Effector memory CD8-positive, alpha-beta T cell (primary cell): Measurements from ENCODE around the gene RBM19.
"Not testable (repeated sequence)": the region's sequence is repeated elsewhere in the genome, so short reads cannot be mapped to it uniquely, and the experiment has no call there.

Experiments used
- ATAC-seq: fragments of 150-1000 bp; cut with Tn5 transposase; replicated peaks from 2 replicates; pipeline ENCODE4 v1.10.0; 2021; ENCODE audit warnings: mild to moderate bottlenecking, moderate library complexity
- DNase-seq, 3 experiments: peaks; one replicate each; pipeline ENCODE4 v3.0.0; 2021
- H3K27ac Mint-ChIP-seq, 2 donors: one replicate each; pipeline ENCODE4 v1.8.0; 2022; ENCODE audit warnings: mild to moderate bottlenecking in 2 of 2, mixed read lengths in 2 of 2, moderate library complexity in 2 of 2
- H3K27me3 Mint-ChIP-seq, 2 donors: one replicate each; pipeline ENCODE4 v1.8.0; 2022; ENCODE audit warnings: mixed read lengths in 2 of 2
- H3K36me3 Mint-ChIP-seq: one replicate; pipeline ENCODE4 v1.8.0; 2022; ENCODE audit warnings: mild to moderate bottlenecking, moderate library complexity, mixed read lengths; ENCODE audit not compliant: insufficient read depth
- H3K4me1 Mint-ChIP-seq, 2 donors: one replicate each; pipeline ENCODE4 v1.8.0; 2022; ENCODE audit warnings: low read depth in 2 of 2, mixed read lengths in 2 of 2
- H3K4me3 Mint-ChIP-seq, 2 donors: one replicate each; pipeline ENCODE4 v1.8.0; 2022; ENCODE audit warnings: mild to moderate bottlenecking in 2 of 2, mixed read lengths in 2 of 2, moderate library complexity in 2 of 2
- H3K9me3 Mint-ChIP-seq, 2 donors: one replicate each; pipeline ENCODE4 v1.8.0; 2022; ENCODE audit warnings: mixed read lengths in 2 of 2

Gene RBM19

GRCh38 chr12:113996026-113996425 lies 29.9 kb upstream of the RBM19 start:
- no peak for ATAC-seq
- peaks cover 0 to 1% of the 10 kb centered on the region in 2 donors for H3K4me1 Mint-ChIP-seq
- H3K27me3 Mint-ChIP-seq: peaks cover 48 to 86% of the 10 kb centered on the region in 2 donors
- H3K27ac Mint-ChIP-seq: no peak overlapping the region
- no peaks in the 10 kb centered on the region for H3K9me3 Mint-ChIP-seq
- no peak overlapping the region for H3K4me3 Mint-ChIP-seq
- DNase-seq: no peak
- peaks cover 3% of the 10 kb centered on the region for H3K36me3 Mint-ChIP-seq

- peaks cover 0 to 3% of the 10 kb centered on the region in 2 donors for H3K4me1 Mint-ChIP-seq
- no peaks in the 10 kb centered on the region for H3K9me3 Mint-ChIP-seq
- DNase-seq (no peak), ATAC-seq (no peak)
- no peak overlapping the region for H3K27ac Mint-ChIP-seq
- H3K36me3 Mint-ChIP-seq: peaks cover 3% of the 10 kb centered on the region
- no peak overlapping the region for H3K4me3 Mint-ChIP-seq
- H3K27me3 Mint-ChIP-seq: peaks cover 42 to 78% of the 10 kb centered on the region in 2 donors
Measured at GRCh38 chr12:113994051-113994450, 27.9 kb upstream of the RBM19 start.

- peaks cover 43 to 83% of the 10 kb centered on the region in 2 donors for H3K27me3 Mint-ChIP-seq
- H3K27ac Mint-ChIP-seq, H3K4me3 Mint-ChIP-seq, H3K4me1 Mint-ChIP-seq, DNase-seq, H3K9me3 Mint-ChIP-seq, H3K36me3 Mint-ChIP-seq, ATAC-seq: not testable (repeated sequence)
Measured at GRCh38 chr12:113992751-113993150, 26.6 kb upstream of the RBM19 start.

GRCh38 chr12:113991224-113992044 lies 25.3 kb upstream of the RBM19 start:
- Mint-ChIP-seq H3K36me3 (peaks cover 3% of the 10 kb centered on the region), H3K4me1 (peaks cover 0 to 3% of the 10 kb centered on the region in 2 donors), H3K4me3 (no peak overlapping the region), H3K9me3 (no peaks in the 10 kb centered on the region), H3K27me3 (peaks cover 43 to 81% of the 10 kb centered on the region in 2 donors), H3K27ac (no peak overlapping the region)
- ATAC-seq (no peak), DNase-seq (no peak)

- DNase-seq (no peak), ATAC-seq (no peak)
- Mint-ChIP-seq H3K27ac (no peak overlapping the region), H3K9me3 (no peaks in the 10 kb centered on the region), H3K36me3 (peaks cover 3% of the 10 kb centered on the region), H3K4me3 (no peak overlapping the region), H3K4me1 (peaks cover 0 to 1% of the 10 kb centered on the region in 2 donors), H3K27me3 (peaks cover 44 to 76% of the 10 kb centered on the region in 2 donors)
Measured at GRCh38 chr12:113990250-113991223, 24.4 kb upstream of the RBM19 start.

- Mint-ChIP-seq H3K4me3 (no peak overlapping the region), H3K27ac (no peak overlapping the region), H3K9me3 (no peaks in the 10 kb centered on the region), H3K4me1 (peaks cover 0 to 1% of the 10 kb centered on the region in 2 donors), H3K36me3 (peaks cover under 1% of the 10 kb centered on the region), H3K27me3 (peaks cover 40 to 73% of the 10 kb centered on the region in 2 donors)
- no peak for DNase-seq
- ATAC-seq: no peak
Measured at GRCh38 chr12:113988976-113989375, 22.9 kb upstream of the RBM19 start.

GRCh38 chr12:113988064-113988451 lies 21.9 kb upstream of the RBM19 start:
- Mint-ChIP-seq H3K27ac (no peak overlapping the region), H3K27me3 (peaks cover 35 to 73% of the 10 kb centered on the region in 2 donors), H3K4me1 (peaks cover 0 to 1% of the 10 kb centered on the region in 2 donors), H3K4me3 (no peak overlapping the region), H3K9me3 (no peaks in the 10 kb centered on the region), H3K36me3 (no peaks in the 10 kb centered on the region)
- no peak for DNase-seq
- no peak for ATAC-seq

GRCh38 chr12:113987261-113988063 lies 21.3 kb upstream of the RBM19 start:
- peaks cover 29 to 67% of the 10 kb centered on the region in 2 donors for H3K27me3 Mint-ChIP-seq
- no peak overlapping the region for H3K27ac Mint-ChIP-seq
- H3K9me3 Mint-ChIP-seq: no peaks in the 10 kb centered on the region
- no peak overlapping the region for H3K4me3 Mint-ChIP-seq
- ATAC-seq (no peak), DNase-seq (no peak)
- H3K36me3 Mint-ChIP-seq: no peaks in the 10 kb centered on the region
- H3K4me1 Mint-ChIP-seq: peaks cover 0 to 1% of the 10 kb centered on the region in 2 donors

- H3K4me3 Mint-ChIP-seq: no peak overlapping the region
- no peak overlapping the region for H3K27ac Mint-ChIP-seq
- DNase-seq (no peak), ATAC-seq (no peak)
- H3K27me3 Mint-ChIP-seq: peaks cover 21 to 74% of the 10 kb centered on the region in 2 donors
- no peaks in the 10 kb centered on the region for H3K9me3 Mint-ChIP-seq
- no peaks in the 10 kb centered on the region for H3K4me1 Mint-ChIP-seq
- H3K36me3 Mint-ChIP-seq: no peaks in the 10 kb centered on the region
Measured at GRCh38 chr12:113984464-113984863, 18.3 kb upstream of the RBM19 start.

GRCh38 chr12:113983777-113984448 lies 17.8 kb upstream of the RBM19 start:
- Mint-ChIP-seq H3K4me1 (no peaks in the 10 kb centered on the region), H3K9me3 (no peaks in the 10 kb centered on the region), H3K27ac (no peak overlapping the region), H3K36me3 (no peaks in the 10 kb centered on the region), H3K4me3 (no peak overlapping the region), H3K27me3 (peaks cover 24 to 77% of the 10 kb centered on the region in 2 donors)
- no peak for ATAC-seq
- no peak for DNase-seq

- no peaks in the 10 kb centered on the region for H3K9me3 Mint-ChIP-seq
- H3K27ac Mint-ChIP-seq: no peak overlapping the region
- H3K36me3 Mint-ChIP-seq: no peaks in the 10 kb centered on the region
- ATAC-seq: no peak
- H3K27me3 Mint-ChIP-seq: peaks cover 27 to 77% of the 10 kb centered on the region in 2 donors
- no peak for DNase-seq
- H3K4me1 Mint-ChIP-seq: no peaks in the 10 kb centered on the region
- no peak overlapping the region for H3K4me3 Mint-ChIP-seq
Measured at GRCh38 chr12:113983265-113983664, 17.1 kb upstream of the RBM19 start.

GRCh38 chr12:113981876-113982275 lies 15.8 kb upstream of the RBM19 start:
- Mint-ChIP-seq H3K4me3 (no peak overlapping the region), H3K36me3 (no peaks in the 10 kb centered on the region), H3K27ac (no peak overlapping the region), H3K9me3 (no peaks in the 10 kb centered on the region), H3K27me3 (peaks cover 35 to 71% of the 10 kb centered on the region in 2 donors), H3K4me1 (no peaks in the 10 kb centered on the region)
- ATAC-seq: no peak
- DNase-seq: no peak
